ENCODE data around the gene OR52L1.

- TF ChIP-seq ZSCAN18 (tag by site-specific recombination; IDR thresholded peaks at IDR 0.05) = no peak
- no peak for TF ChIP-seq BCL6B (tag by site-specific recombination; IDR thresholded peaks at IDR 0.05)
- no peak for TF ChIP-seq ZBTB11 (tag by site-specific recombination; conservative IDR thresholded peaks at IDR 0.05; ENCODE audit: low read depth)
- no peak for TF ChIP-seq ZNF549 (tag by site-specific recombination; IDR thresholded peaks at IDR 0.05)
- no peak for TF ChIP-seq CTCF (tag by site-specific recombination; IDR thresholded peaks at IDR 0.05)
- TF ChIP-seq ZNF544 (tag by site-specific recombination; IDR thresholded peaks at IDR 0.05) = no peak
- no peak for TF ChIP-seq KLF9 (tag by site-specific recombination; IDR thresholded peaks at IDR 0.05; ENCODE audit: low read depth)
- no peak for TF ChIP-seq ATF2 (tag by site-specific recombination; IDR thresholded peaks at IDR 0.05; ENCODE audit: low read depth)
- no peak for TF ChIP-seq KLF1 (tag by site-specific recombination; IDR thresholded peaks at IDR 0.05)
Measured at GRCh38 chr11:6022956-6023355, 36.2 kb upstream of the OR52L1 start.

Data from HEK293 (cell line).